HUES6 (cell line): ENCODE results near the gene POGK.

Experiments
- H3K27ac ChIP-seq: 2 replicates; pipeline ENCODE4 v1.7.0; 2013; ENCODE audit warnings: low read depth, mild to moderate bottlenecking, low read length, inconsistent platforms
- H3K27me3 ChIP-seq: 2 replicates; pipeline ENCODE4 v1.6.1; 2013; ENCODE audit warnings: low read length; ENCODE audit not compliant: control insufficient read depth, insufficient read depth
- H3K36me3 ChIP-seq: 2 replicates; pipeline ENCODE4 v1.6.1; 2013; ENCODE audit warnings: low read length; ENCODE audit not compliant: control insufficient read depth, insufficient read depth
- H3K4me1 ChIP-seq: 2 replicates; pipeline ENCODE4 v1.6.1; 2013; ENCODE audit warnings: low read length; ENCODE audit not compliant: control insufficient read depth, insufficient read depth
- H3K4me3 ChIP-seq: 2 replicates; pipeline ENCODE4 v1.5.1; 2013; ENCODE audit warnings: low read depth, low read length
- H3K9ac ChIP-seq: one replicate; pipeline ENCODE4 v1.6.1; 2013; ENCODE audit warnings: mild to moderate bottlenecking, low read length
- H3K9me3 ChIP-seq: 2 replicates; pipeline ENCODE4 v1.6.1; 2013; ENCODE audit warnings: low read depth, low read length; ENCODE audit not compliant: control insufficient read depth, insufficient read depth

POGK gene

DNA sequence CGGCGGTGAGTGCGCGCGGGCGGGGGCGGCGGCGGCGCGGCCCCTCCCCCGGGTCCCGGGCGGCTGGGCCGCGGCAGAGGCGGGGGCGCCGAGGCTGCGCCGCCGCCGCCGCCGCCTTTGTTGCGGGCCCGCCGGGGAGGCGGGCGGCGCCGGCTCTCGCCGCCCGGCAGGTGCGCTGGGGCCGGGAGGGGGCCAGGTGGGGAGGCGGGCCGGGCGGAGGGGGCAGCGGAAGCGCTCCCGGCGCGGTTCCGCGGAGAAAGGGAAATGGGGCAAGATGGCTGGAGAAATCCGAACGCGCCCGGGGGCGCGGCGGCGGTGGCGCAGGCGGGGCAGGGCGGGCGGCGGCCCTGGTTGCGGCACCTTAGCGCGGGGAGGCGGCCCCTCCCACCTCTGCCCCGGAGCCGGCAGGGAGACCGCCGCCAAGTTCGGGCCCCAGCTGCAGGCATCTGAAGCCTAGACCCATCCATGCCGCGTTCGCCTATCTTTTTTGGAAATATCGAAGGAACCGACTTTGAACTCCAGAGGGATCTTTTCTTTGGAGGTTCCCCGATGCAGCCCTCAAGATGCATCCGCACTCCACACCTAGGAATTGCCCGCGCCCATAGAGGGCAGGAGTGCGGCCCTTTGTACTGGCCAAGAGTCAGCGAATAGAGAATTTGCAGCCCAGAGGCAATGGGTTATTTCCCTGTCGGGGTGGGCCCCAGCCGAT is 479 bp downstream of the POGK start:
- Histone ChIP-seq H3K4me3 (peak overlapping the region; percentile 86), H3K36me3 (peaks cover 42% of the 10 kb centered on the region), H3K27me3 (no peaks in the 10 kb centered on the region), H3K4me1 (peaks cover 21% of the 10 kb centered on the region), H3K27ac (peak overlapping the region; percentile 70; the same call in 1 of the 2 replicates), H3K9me3 (no peaks in the 10 kb centered on the region), H3K9ac (peak overlapping the region; percentile 91)

GRCh38 chr1:166840309-166841274 is 1.3 kb downstream of the POGK start:
- Histone ChIP-seq H3K9me3 (no peaks in the 10 kb centered on the region), H3K9ac (peak overlapping the region; percentile 79), H3K4me3 (peak overlapping the region; percentile 86), H3K36me3 (peaks cover 49% of the 10 kb centered on the region), H3K27ac (peak overlapping the region; percentile 70; the same call in 1 of the 2 replicates), H3K27me3 (no peaks in the 10 kb centered on the region), H3K4me1 (peaks cover 21% of the 10 kb centered on the region)

GRCh38 chr1:166843322-166843721 is 4.0 kb downstream of the POGK start:
- H3K4me3 ChIP-seq = no peak overlapping the region
- no peak overlapping the region for H3K27ac ChIP-seq
- H3K27me3 ChIP-seq = no peaks in the 10 kb centered on the region
- peaks cover 19% of the 10 kb centered on the region for H3K4me1 ChIP-seq
- no peaks in the 10 kb centered on the region for H3K9me3 ChIP-seq
- H3K9ac ChIP-seq = no peak overlapping the region
- H3K36me3 ChIP-seq = peaks cover 77% of the 10 kb centered on the region

- Histone ChIP-seq H3K27me3 (no peaks in the 10 kb centered on the region), H3K27ac (no peak overlapping the region), H3K36me3 (peaks cover 83% of the 10 kb centered on the region), H3K4me1 (peaks cover 15% of the 10 kb centered on the region), H3K9me3 (no peaks in the 10 kb centered on the region), H3K4me3 (no peak overlapping the region), H3K9ac (no peak overlapping the region)
Observed at GRCh38 chr1:166843769-166844596, 4.7 kb downstream of the POGK start.

- Histone ChIP-seq H3K27me3 (no peaks in the 10 kb centered on the region), H3K4me3 (no peak overlapping the region), H3K27ac (no peak overlapping the region), H3K9me3 (no peaks in the 10 kb centered on the region), H3K9ac (no peak overlapping the region), H3K4me1 (peaks cover 15% of the 10 kb centered on the region), H3K36me3 (peaks cover 91% of the 10 kb centered on the region)
Observed at GRCh38 chr1:166844791-166845190, 5.5 kb downstream of the POGK start.

DNA sequence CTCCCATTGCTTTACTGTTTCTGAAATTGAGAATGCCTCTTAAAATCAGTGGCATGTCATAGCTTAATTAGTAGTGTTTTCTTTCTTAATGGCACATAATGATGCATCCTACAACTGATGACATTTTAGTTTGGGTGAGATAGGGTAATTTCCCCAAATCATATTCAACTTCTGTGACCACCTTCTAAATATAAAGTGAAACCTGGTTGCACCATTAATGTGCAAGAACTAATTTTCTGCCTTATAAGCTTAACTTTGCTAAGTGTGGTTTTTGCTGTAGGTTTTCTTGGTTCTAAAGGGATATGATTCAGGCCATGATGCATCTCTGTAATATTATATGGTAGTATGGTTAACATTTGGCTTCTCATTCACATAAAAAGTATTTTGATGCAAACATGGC is 8.9 kb downstream of the POGK start:
- Histone ChIP-seq H3K4me3 (no peak overlapping the region), H3K9me3 (no peaks in the 10 kb centered on the region), H3K4me1 (peaks cover 2% of the 10 kb centered on the region; the same call in 1 of the 2 replicates), H3K27ac (no peak overlapping the region), H3K27me3 (no peaks in the 10 kb centered on the region), H3K36me3 (peaks cover 99% of the 10 kb centered on the region), H3K9ac (no peak overlapping the region)

GRCh38 chr1:166849135-166849534 is 9.9 kb downstream of the POGK start:
- no peaks in the 10 kb centered on the region; the same call in 1 of the 2 replicates for H3K4me1 ChIP-seq
- H3K27ac ChIP-seq = no peak overlapping the region
- no peaks in the 10 kb centered on the region for H3K27me3 ChIP-seq
- H3K9me3 ChIP-seq = no peaks in the 10 kb centered on the region
- H3K4me3 ChIP-seq = no peak overlapping the region
- H3K9ac ChIP-seq = no peak overlapping the region
- peaks cover 99% of the 10 kb centered on the region for H3K36me3 ChIP-seq

GRCh38 chr1:166852918-166853317 is 13.6 kb downstream of the POGK start:
- Histone ChIP-seq H3K36me3 (peaks cover 98% of the 10 kb centered on the region), H3K9ac (no peak overlapping the region), H3K4me1 (no peaks in the 10 kb centered on the region), H3K27me3 (no peaks in the 10 kb centered on the region), H3K9me3 (no peaks in the 10 kb centered on the region), H3K27ac (no peak overlapping the region), H3K4me3 (no peak overlapping the region)

- H3K4me1 ChIP-seq = peaks cover 16% of the 10 kb centered on the region
- H3K27me3 ChIP-seq = no peaks in the 10 kb centered on the region
- no peak overlapping the region for H3K4me3 ChIP-seq
- H3K9me3 ChIP-seq = no peaks in the 10 kb centered on the region
- H3K36me3 ChIP-seq = peaks cover 93% of the 10 kb centered on the region
- no peak overlapping the region for H3K27ac ChIP-seq
- no peak overlapping the region for H3K9ac ChIP-seq
Observed at GRCh38 chr1:166855558-166855957, 16.3 kb downstream of the POGK start.

GRCh38 chr1:166857995-166858394 is 18.7 kb downstream of the POGK start:
- Histone ChIP-seq H3K4me1 (peaks cover 21% of the 10 kb centered on the region), H3K9me3 (no peaks in the 10 kb centered on the region), H3K27me3 (no peaks in the 10 kb centered on the region), H3K27ac (no peak overlapping the region), H3K9ac (no peak overlapping the region), H3K36me3 (peaks cover 90% of the 10 kb centered on the region), H3K4me3 (no peak overlapping the region)
